ENCODE results near the gene CLDND2. TPM values are rescaled to one million over a fixed set of nuclear protein-coding genes. Genes with fewer than 3 reads are reported as not detected.

CLDND2 gene
- total RNA-seq, 1 experiment from 2014 or later: 0.79 TPM

GRCh38 chr19:51364200-51365106 lies 4.3 kb downstream of the CLDND2 start:
- POLR2A ChIA-PET: interaction anchor here (0.6 kb wide), 1 partner anchor 421 kb away, joined by 4 read pairs; no protein-coding TSS in a partner anchor
- BruUV-seq (replicated peaks): no TSS peak
- peak overlapping the region; percentile 90 for H3K27ac Mint-ChIP-seq (ENCODE audit: low read depth, unreplicated experiment)
- TF ChIP-seq, protein P1, sequence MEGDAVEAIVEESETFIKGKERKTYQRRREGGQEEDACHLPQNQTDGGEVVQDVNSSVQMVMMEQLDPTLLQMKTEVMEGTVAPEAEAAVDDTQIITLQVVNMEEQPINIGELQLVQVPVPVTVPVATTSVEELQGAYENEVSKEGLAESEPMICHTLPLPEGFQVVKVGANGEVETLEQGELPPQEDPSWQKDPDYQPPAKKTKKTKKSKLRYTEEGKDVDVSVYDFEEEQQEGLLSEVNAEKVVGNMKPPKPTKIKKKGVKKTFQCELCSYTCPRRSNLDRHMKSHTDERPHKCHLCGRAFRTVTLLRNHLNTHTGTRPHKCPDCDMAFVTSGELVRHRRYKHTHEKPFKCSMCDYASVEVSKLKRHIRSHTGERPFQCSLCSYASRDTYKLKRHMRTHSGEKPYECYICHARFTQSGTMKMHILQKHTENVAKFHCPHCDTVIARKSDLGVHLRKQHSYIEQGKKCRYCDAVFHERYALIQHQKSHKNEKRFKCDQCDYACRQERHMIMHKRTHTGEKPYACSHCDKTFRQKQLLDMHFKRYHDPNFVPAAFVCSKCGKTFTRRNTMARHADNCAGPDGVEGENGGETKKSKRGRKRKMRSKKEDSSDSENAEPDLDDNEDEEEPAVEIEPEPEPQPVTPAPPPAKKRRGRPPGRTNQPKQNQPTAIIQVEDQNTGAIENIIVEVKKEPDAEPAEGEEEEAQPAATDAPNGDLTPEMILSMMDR (IDR thresholded peaks at IDR 0.05; ENCODE audit: unreplicated experiment): no peak
- peaks cover 31% of the 10 kb centered on the region for H3K4me1 Mint-ChIP-seq (ENCODE audit: insufficient read depth, unreplicated experiment)
- CTCF ChIA-PET: interaction anchor here (0.6 to 2.3 kb wide), 3 partner anchors 10 to 34 kb away, joined by 3 to 18 read pairs (median 5); no protein-coding TSS in a partner anchor
- peaks cover 6% of the 10 kb centered on the region for H3K36me3 Mint-ChIP-seq (ENCODE audit: insufficient read depth, unreplicated experiment)
- peak overlapping the region; percentile 68 for H3K4me3 Mint-ChIP-seq (ENCODE audit: unreplicated experiment)
- peak; percentile 58 for DNase-seq (ENCODE audit: unreplicated experiment)
- H3K27me3 Mint-ChIP-seq (ENCODE audit: insufficient read depth, unreplicated experiment): no peaks in the 10 kb centered on the region
- H3K9me3 Mint-ChIP-seq (ENCODE audit: unreplicated experiment): no peaks in the 10 kb centered on the region
- intact Hi-C loops (cut with micrococcal nuclease): no loop called here

- Mint-ChIP-seq H3K4me3 (ENCODE audit: unreplicated experiment) (no peak overlapping the region), H3K36me3 (ENCODE audit: insufficient read depth, unreplicated experiment) (peaks cover 15% of the 10 kb centered on the region), H3K27ac (ENCODE audit: low read depth, unreplicated experiment) (no peak overlapping the region), H3K4me1 (ENCODE audit: insufficient read depth, unreplicated experiment) (peaks cover 34% of the 10 kb centered on the region), H3K9me3 (ENCODE audit: unreplicated experiment) (no peaks in the 10 kb centered on the region), H3K27me3 (ENCODE audit: insufficient read depth, unreplicated experiment) (no peaks in the 10 kb centered on the region)
- DNase-seq (ENCODE audit: unreplicated experiment): no peak
- ChIA-PET CTCF (interaction anchor here (0.6 to 2.0 kb wide), 3 partner anchors 22 to 55 kb away, joined by 3 to 9 read pairs (median 7); no protein-coding TSS in a partner anchor), POLR2A (no interaction called here)
- TF ChIP-seq, protein P1 (IDR thresholded peaks at IDR 0.05; ENCODE audit: unreplicated experiment): no peak
- intact Hi-C loops (cut with micrococcal nuclease): no loop called here
- BruUV-seq (replicated peaks): no TSS peak
These were observed 7.6 kb downstream of the CLDND2 start for GRCh38 chr19:51361239-51361638.

- H3K27me3 Mint-ChIP-seq (ENCODE audit: insufficient read depth, unreplicated experiment): no peaks in the 10 kb centered on the region
- BruUV-seq (replicated peaks): no TSS peak
- no peak overlapping the region for H3K4me3 Mint-ChIP-seq (ENCODE audit: unreplicated experiment)
- peaks cover 9% of the 10 kb centered on the region for H3K36me3 Mint-ChIP-seq (ENCODE audit: insufficient read depth, unreplicated experiment)
- H3K4me1 Mint-ChIP-seq (ENCODE audit: insufficient read depth, unreplicated experiment): peaks cover 24% of the 10 kb centered on the region
- CTCF ChIA-PET: interaction anchor here (0.6 to 1.7 kb wide), 11 partner anchors 9 to 1002 kb away, joined by 3 to 6 read pairs (median 4); no protein-coding TSS in a partner anchor
- intact Hi-C loops (cut with micrococcal nuclease): no loop called here
- POLR2A ChIA-PET: interaction anchor here (0.6 to 1.6 kb wide), 7 partner anchors 8 to 298 kb away, joined by 3 to 9 read pairs (median 8); partner anchors contain the start of gene VSIG10L
- H3K9me3 Mint-ChIP-seq (ENCODE audit: unreplicated experiment): no peaks in the 10 kb centered on the region
- TF ChIP-seq, protein P1 (IDR thresholded peaks at IDR 0.05; ENCODE audit: unreplicated experiment): no peak
- peak; percentile 88 for DNase-seq (ENCODE audit: unreplicated experiment)
- peak overlapping the region; percentile 87 for H3K27ac Mint-ChIP-seq (ENCODE audit: low read depth, unreplicated experiment)
These were observed 9.5 kb downstream of the CLDND2 start for GRCh38 chr19:51359294-51359693.

GRCh38 chr19:51357952-51358351 lies 10.9 kb downstream of the CLDND2 start:
- Mint-ChIP-seq H3K4me3 (ENCODE audit: unreplicated experiment) (no peak overlapping the region), H3K27me3 (ENCODE audit: insufficient read depth, unreplicated experiment) (no peaks in the 10 kb centered on the region), H3K27ac (ENCODE audit: low read depth, unreplicated experiment) (no peak overlapping the region), H3K9me3 (ENCODE audit: unreplicated experiment) (no peaks in the 10 kb centered on the region), H3K4me1 (ENCODE audit: insufficient read depth, unreplicated experiment) (peaks cover 10% of the 10 kb centered on the region), H3K36me3 (ENCODE audit: insufficient read depth, unreplicated experiment) (peaks cover 11% of the 10 kb centered on the region)
- ChIA-PET POLR2A (no interaction called here), CTCF (interaction anchor here (1.0 to 1.3 kb wide), 2 partner anchors 17 to 20 kb away, joined by 3 to 5 read pairs; no protein-coding TSS in a partner anchor)
- TF ChIP-seq, protein P1 (IDR thresholded peaks at IDR 0.05; ENCODE audit: unreplicated experiment): no peak
- BruUV-seq (replicated peaks): no TSS peak
- intact Hi-C loops (cut with micrococcal nuclease): no loop called here
- no peak for DNase-seq (ENCODE audit: unreplicated experiment)

Measured in MCF 10A (cell line).